MM.1S (cell line): ENCODE results near the gene LANCL1.

ENCODE experiments used
- DNase-seq: peaks from one replicate; pipeline ENCODE4 v3.0.0-alpha.2; 2015
- H2AFZ ChIP-seq: fragments of 300-600 bp; sonication (generic); 2 replicates; pipeline ENCODE4 v1.6.0; 2016; ENCODE audit warnings: antibody characterized with exemption, low read length
- H3F3A ChIP-seq: fragments of 300-600 bp; sonication (generic); 2 replicates; pipeline ENCODE4 v1.6.1; 2016; ENCODE audit warnings: mild to moderate bottlenecking, antibody characterized with exemption, low read length, moderate library complexity, mixed read lengths; ENCODE audit not compliant: insufficient read depth
- H3K27ac ChIP-seq: fragments of 300-600 bp; sonication (generic); 2 replicates; pipeline ENCODE4 v1.5.1; 2016; ENCODE audit warnings: mild to moderate bottlenecking, low read length
- H3K27me3 ChIP-seq: fragments of 300-600 bp; sonication (generic); replicated peaks from 2 replicates; pipeline ENCODE4 v1.6.0; 2016; ENCODE audit warnings: low read length; ENCODE audit not compliant: insufficient read depth
- H3K36me3 ChIP-seq: fragments of 300-600 bp; sonication (generic); replicated peaks from 2 replicates; pipeline ENCODE4 v1.6.1; 2016; ENCODE audit warnings: mild to moderate bottlenecking, low read length, mixed read lengths; ENCODE audit not compliant: insufficient read depth
- H3K4me1 ChIP-seq: fragments of 300-600 bp; sonication (generic); 2 replicates; pipeline ENCODE4 v1.6.1; 2016; ENCODE audit warnings: low read length, mixed read lengths
- H3K4me2 ChIP-seq: fragments of 300-600 bp; sonication (generic); 2 replicates; pipeline ENCODE4 v1.6.0; 2016; ENCODE audit warnings: low read depth, low read length
- H3K4me3 ChIP-seq: fragments of 300-600 bp; sonication (generic); 2 replicates; pipeline ENCODE4 v1.5.1; 2016; ENCODE audit warnings: low read length, mixed read lengths
- H3K79me2 ChIP-seq: fragments of 300-600 bp; sonication (generic); 2 replicates; pipeline ENCODE4 v1.6.1; 2016; ENCODE audit warnings: mixed run types, low read length, mixed read lengths
- H3K9ac ChIP-seq: fragments of 300-600 bp; sonication (generic); 2 replicates; pipeline ENCODE4 v1.6.1; 2016; ENCODE audit warnings: low read length, mixed read lengths
- H3K9me2 ChIP-seq: fragments of 300-600 bp; sonication (generic); replicated peaks from 2 replicates; pipeline ENCODE4 v1.6.1; 2016; ENCODE audit warnings: mild to moderate bottlenecking, low read length, mixed read lengths; ENCODE audit not compliant: insufficient read depth
- H3K9me3 ChIP-seq: fragments of 300-600 bp; sonication (generic); replicated peaks from 2 replicates; pipeline ENCODE4 v1.6.1; 2016; ENCODE audit warnings: mild to moderate bottlenecking, low read length, mixed read lengths; ENCODE audit not compliant: insufficient read depth
- H4K20me1 ChIP-seq: fragments of 300-600 bp; sonication (generic); 2 replicates; pipeline ENCODE4 v1.6.1; 2016; ENCODE audit warnings: mild to moderate bottlenecking, low read length, moderate library complexity, mixed read lengths; ENCODE audit not compliant: insufficient read depth
- CTCF ChIP-seq: fragments of 300-600 bp; sonication (generic); IDR thresholded peaks from 2 replicates; pipeline ENCODE4 v1.5.1; 2016; ENCODE audit warnings: antibody characterized with exemption, low read length, mixed read lengths
- EZH2 ChIP-seq: fragments of 300-600 bp; sonication (generic); optimal IDR thresholded peaks from 2 replicates; pipeline ENCODE3; 2017; ENCODE audit warnings: low read depth, mild to moderate bottlenecking, antibody characterized with exemption, low read length, mixed read lengths
- EZH2phosphoT487 ChIP-seq: fragments of 300-600 bp; sonication (generic); IDR thresholded peaks from 2 replicates; pipeline ENCODE4 v1.6.1; 2018; ENCODE audit warnings: antibody characterized with exemption, low read length

The LANCL1 gene

GRCh38 chr2:210461401-210461800, 15.2 kb downstream of the LANCL1 start:
- H3K4me1 ChIP-seq: no peaks in the 10 kb centered on the region
- no peak overlapping the region for H3K27ac ChIP-seq
- no peaks in the 10 kb centered on the region for H3K36me3 ChIP-seq

GRCh38 chr2:210460322-210461227, 16.0 kb downstream of the LANCL1 start:
- Histone ChIP-seq H3K4me1 (no peaks in the 10 kb centered on the region), H2AFZ (no peak overlapping the region), H4K20me1 (no peaks in the 10 kb centered on the region), H3K4me3 (no peak overlapping the region), H3K9me2 (no peaks in the 10 kb centered on the region), H3F3A (no peaks in the 10 kb centered on the region), H3K27ac (no peak overlapping the region), H3K79me2 (no peaks in the 10 kb centered on the region), H3K9ac (no peak overlapping the region), H3K4me2 (no peak overlapping the region), H3K27me3 (no peaks in the 10 kb centered on the region), H3K36me3 (no peaks in the 10 kb centered on the region), H3K9me3 (no peaks in the 10 kb centered on the region)
- TF ChIP-seq EZH2: no peak
- TF ChIP-seq CTCF: no peak
- TF ChIP-seq EZH2phosphoT487: no peak
- no peak for DNase-seq

More at GRCh38 chr2:210461401-210461800, 15.2 kb downstream of the LANCL1 start:
- Histone ChIP-seq H3K9ac (no peak overlapping the region), H3K9me3 (no peaks in the 10 kb centered on the region), H4K20me1 (no peaks in the 10 kb centered on the region), H3K9me2 (no peaks in the 10 kb centered on the region), H3K4me2 (no peak overlapping the region), H3K4me3 (no peak overlapping the region), H3K79me2 (no peaks in the 10 kb centered on the region), H2AFZ (no peak overlapping the region), H3F3A (no peaks in the 10 kb centered on the region), H3K27me3 (no peaks in the 10 kb centered on the region)
- TF ChIP-seq EZH2phosphoT487 (no peak), EZH2 (no peak), CTCF (no peak)
- DNase-seq: no peak

- Histone ChIP-seq H3K4me3 (no peak overlapping the region), H3K4me2 (no peak overlapping the region), H4K20me1 (no peaks in the 10 kb centered on the region), H3K9me3 (no peaks in the 10 kb centered on the region), H3K27ac (no peak overlapping the region), H3K9ac (no peak overlapping the region), H3K79me2 (no peaks in the 10 kb centered on the region), H3K4me1 (no peaks in the 10 kb centered on the region), H3K9me2 (no peaks in the 10 kb centered on the region), H2AFZ (no peak overlapping the region), H3K27me3 (no peaks in the 10 kb centered on the region), H3F3A (no peaks in the 10 kb centered on the region), H3K36me3 (no peaks in the 10 kb centered on the region)
- TF ChIP-seq EZH2: no peak
- no peak for TF ChIP-seq CTCF
- no peak for TF ChIP-seq EZH2phosphoT487
- no peak for DNase-seq
Observed at GRCh38 chr2:210459880-210460279, 16.7 kb downstream of the LANCL1 start.
